ENCODE measurements around the gene KATNAL2.

The KATNAL2 gene, protein sequence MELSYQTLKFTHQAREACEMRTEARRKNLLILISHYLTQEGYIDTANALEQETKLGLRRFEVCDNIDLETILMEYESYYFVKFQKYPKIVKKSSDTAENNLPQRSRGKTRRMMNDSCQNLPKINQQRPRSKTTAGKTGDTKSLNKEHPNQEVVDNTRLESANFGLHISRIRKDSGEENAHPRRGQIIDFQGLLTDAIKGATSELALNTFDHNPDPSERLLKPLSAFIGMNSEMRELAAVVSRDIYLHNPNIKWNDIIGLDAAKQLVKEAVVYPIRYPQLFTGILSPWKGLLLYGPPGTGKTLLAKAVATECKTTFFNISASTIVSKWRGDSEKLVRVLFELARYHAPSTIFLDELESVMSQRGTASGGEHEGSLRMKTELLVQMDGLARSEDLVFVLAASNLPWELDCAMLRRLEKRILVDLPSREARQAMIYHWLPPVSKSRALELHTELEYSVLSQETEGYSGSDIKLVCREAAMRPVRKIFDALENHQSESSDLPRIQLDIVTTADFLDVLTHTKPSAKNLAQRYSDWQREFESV

DNA sequence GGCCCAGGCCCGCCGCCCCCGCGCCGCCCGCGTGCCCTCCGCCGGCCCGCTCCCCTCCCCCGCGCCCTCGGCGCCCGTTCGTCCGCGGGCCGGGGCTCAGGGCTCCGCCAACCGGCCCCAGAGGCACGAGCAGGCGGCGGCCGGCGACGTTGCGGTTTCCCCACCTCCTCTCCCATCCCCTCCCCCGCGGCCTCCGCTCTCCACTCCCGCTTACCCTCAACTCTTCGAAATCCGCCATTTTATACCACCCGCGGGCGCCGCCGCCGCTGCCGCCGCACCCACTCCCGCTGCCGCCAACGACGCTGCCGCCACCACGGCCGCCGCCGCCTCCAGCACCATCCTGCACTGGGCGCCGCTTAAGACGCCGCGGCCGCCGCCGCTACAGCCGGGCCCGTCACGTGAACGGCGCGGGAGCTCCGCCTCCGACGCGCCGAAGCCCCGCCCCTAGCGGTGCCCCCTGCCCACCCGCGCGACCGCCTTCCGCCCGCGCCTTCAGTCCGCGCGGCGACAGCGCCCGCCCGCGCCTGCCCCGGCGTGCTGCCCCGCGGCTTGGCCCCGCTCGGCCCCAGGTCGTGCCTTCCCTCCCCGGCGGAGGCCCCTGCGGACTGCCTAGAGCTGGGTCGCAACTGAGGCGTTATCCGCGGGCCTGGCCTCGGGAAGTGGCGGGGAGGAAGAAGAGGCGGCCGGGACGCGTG, at the start of gene KATNAL2, which contains the start of gene PIAS2:
Gene KATNAL2, plus strand, starts transcription at position 495 of the 695 bp plus-strand sequence. CDS start 29,271 bp downstream, outside the sequence.
Gene PIAS2, minus strand, starts transcription at position 400 of the 695 bp plus-strand sequence. Its CDS starts 162 bp downstream, at position 238.
- peak within 1 kb of the TSS; percentile 72 to 91 (median 87) for H3K27ac ChIP-seq
- peak within 1 kb of the TSS; percentile 59 to 82 (median 77) for H3K4me3 ChIP-seq

GRCh38 chr18:46868169-46868921, 49.1 kb upstream of the KATNAL2 start:
- Histone ChIP-seq H3K27ac (peak overlapping the region in 1 of 21 experiments; percentile 49), H3K4me3 (no peak overlapping the region)

DNA sequence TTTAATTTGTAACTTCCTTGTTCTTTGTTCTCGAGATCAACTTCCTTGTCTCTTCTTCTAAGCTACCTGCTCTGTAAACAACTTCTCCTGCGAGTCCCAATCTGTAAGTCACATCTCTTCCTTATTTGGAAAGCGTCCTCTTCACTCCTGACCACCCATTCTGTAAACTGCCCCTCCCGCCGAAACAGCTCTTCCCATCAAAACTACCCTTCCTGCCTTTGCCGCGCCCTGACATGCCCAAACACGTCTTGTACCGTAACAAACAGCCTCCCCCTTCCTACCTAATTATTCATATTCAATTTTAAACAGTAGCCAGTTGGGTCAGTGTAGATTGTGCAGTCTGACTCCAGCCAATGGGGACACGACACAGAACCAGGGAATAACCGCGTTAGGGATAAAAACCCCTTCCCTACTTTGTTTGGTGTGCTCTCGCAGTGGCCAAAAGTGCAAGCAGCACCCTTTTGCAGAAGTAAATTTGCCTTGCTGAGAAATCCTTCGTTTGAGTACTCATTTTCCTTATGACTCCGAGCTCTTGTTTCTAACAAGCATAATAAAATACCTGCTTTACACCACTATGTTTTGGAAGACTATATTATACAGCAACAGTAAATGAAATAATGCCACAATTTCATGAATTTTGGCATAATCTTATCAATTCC, 39.9 kb upstream of the KATNAL2 start:
- Histone ChIP-seq H3K4me3 (no peak overlapping the region), H3K27ac (no peak overlapping the region)

GRCh38 chr18:46883180-46883579, 34.2 kb upstream of the KATNAL2 start:
- Histone ChIP-seq H3K27ac (no peak overlapping the region), H3K4me3 (no peak overlapping the region)

DNA sequence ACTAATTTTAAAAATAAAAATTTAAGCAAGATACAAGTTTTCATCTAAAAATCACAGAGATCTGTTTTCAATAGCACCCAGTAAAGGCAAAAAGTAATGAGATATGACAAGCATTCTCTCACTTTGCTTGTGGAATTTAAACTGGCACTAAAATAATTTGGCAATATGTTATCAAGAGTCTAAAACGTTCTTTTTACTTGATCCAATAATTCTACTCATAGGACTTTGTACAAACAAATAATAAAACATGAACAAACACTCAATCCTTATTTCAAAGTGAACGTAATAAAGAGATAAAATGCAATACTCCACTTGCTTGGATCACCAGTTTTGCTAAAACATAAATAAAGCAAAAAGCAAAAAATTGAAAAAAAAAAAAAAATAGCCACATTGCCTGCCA, 30.5 kb upstream of the KATNAL2 start:
- no peak overlapping the region for H3K27ac ChIP-seq
- H3K4me3 ChIP-seq, result no peak overlapping the region

DNA sequence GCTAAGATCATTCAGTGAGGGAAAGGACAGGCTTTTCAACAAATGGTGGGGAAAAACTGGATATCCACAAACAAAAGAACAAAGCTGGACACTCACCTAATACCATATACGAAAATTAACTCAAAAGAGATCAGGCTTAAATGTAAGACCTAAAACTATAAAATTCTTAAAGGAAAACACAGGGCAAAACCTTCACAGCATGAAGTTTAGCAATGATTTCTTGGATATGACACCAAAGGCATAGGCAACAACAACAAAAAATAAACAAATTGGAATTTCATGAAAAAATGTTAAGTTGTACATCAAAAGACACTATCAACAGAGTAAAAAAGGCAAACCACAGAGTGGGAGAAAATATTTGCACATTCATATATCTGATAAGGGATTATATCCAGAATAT, 28.4 kb upstream of the KATNAL2 start:
- H3K4me3 ChIP-seq, result no peak overlapping the region
- H3K27ac ChIP-seq, result no peak overlapping the region

DNA sequence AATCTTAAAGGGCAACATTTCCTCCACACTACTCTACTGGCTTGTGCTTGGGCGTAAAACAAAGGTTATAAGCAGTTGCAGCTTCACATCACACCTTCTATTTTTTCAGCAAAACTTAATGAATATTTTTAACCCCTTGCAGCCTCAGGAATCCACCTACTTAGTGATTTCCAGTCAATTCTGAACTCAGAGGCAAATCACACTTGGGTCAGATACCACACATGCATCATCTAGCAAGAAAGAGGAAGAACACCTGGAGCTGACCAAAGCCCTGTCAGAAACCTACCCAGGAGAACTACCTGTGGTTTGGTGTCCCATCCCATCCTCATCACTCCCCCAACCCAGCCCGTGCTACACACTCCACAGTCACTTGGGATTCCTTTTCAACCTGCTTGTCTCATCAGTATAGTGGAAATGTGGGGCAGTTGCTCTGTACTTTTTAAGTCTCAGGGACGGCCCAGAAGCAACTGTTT, 25.6 kb upstream of the KATNAL2 start:
- H3K4me3 ChIP-seq, result no peak overlapping the region
- no peak overlapping the region for H3K27ac ChIP-seq

GRCh38 chr18:46892842-46893241, 24.6 kb upstream of the KATNAL2 start:
- no peak overlapping the region for H3K27ac ChIP-seq
- H3K4me3 ChIP-seq, result no peak overlapping the region

DNA sequence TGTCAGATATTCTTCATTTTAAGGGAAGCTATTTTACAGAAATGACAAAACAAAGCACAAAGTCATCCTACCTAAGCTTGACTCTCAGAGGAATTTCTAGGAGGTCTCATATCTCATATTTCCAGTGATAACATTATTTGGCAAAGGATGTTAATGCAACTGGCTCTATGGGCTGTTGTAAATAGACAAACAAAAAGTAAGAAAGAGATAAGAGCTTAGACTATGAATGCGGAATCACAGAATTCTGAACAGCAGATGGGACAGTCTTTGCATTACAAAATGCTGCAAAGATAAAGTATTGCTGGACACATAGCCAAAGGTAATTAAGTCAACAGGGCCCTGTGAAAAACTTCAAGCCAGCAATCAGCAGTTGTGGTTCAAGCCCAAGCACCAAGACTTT, 24.0 kb upstream of the KATNAL2 start:
- Histone ChIP-seq H3K4me3 (no peak overlapping the region), H3K27ac (no peak overlapping the region)

DNA sequence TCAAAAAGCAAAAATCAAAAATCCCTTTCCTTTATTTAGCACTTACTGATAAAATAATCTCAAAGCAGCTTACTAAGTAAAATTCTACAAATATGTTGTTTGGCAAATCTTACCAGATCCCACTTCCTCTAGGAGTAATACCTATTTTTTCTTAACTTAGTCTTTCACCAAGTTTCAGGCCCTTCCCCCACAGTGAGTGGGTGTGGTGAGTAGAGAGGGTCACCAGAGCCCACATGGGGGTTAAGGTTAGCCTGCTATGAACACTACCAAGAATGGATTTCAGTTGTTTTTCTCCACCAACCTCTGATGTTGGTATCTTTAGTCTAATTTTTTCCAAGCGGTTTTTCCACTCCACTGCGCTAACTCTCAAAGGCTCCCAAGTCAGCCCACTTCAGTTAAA, 23.3 kb upstream of the KATNAL2 start:
- no peak overlapping the region for H3K4me3 ChIP-seq
- no peak overlapping the region for H3K27ac ChIP-seq

- Histone ChIP-seq H3K4me3 (no peak overlapping the region), H3K27ac (no peak overlapping the region)
These were observed 18.0 kb upstream of the KATNAL2 start for GRCh38 chr18:46899274-46899948.

GRCh38 chr18:46903406-46903805, 14.0 kb upstream of the KATNAL2 start:
- H3K27ac ChIP-seq, result no peak overlapping the region
- H3K4me3 ChIP-seq, result no peak overlapping the region

DNA sequence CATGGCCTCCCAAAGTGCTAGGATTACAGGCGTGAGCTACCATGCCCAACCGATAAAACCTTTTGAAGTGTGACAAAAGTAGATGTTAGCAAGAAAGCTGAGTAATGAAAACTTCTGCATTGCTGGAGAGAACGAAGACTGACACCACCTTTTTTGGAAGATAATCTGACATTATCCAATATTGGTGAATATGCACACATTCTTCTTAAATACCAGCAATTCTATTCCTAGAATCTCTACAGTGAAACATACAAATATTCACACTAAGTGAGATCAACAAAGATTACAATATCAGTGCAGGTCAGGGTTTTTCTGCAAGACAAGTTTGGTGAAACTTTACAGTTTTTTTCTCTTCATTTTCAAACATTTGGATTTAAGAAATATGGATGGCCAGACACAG, 7.9 kb upstream of the KATNAL2 start:
- Histone ChIP-seq H3K4me3 (no peak overlapping the region), H3K27ac (no peak overlapping the region)

DNA sequence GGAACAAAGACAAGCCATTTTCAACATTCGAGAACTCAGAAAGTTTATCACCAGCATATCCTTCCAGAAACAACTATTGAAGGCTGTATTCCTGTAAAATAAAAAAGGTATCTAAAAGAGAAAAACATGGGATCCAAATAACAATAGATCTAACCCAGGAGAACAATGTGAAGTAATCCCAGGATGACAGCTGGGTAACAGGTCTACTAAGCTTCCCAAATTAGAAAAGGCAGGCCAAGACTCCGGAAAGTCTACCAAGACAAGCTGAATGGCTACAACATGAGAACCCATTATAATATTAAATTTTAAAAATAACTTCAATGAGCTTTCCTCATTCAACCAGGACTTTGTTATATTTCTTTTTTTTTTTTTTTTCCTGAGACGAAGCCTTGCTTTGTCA, 6.5 kb upstream of the KATNAL2 start:
- no peak overlapping the region for H3K27ac ChIP-seq

DNA sequence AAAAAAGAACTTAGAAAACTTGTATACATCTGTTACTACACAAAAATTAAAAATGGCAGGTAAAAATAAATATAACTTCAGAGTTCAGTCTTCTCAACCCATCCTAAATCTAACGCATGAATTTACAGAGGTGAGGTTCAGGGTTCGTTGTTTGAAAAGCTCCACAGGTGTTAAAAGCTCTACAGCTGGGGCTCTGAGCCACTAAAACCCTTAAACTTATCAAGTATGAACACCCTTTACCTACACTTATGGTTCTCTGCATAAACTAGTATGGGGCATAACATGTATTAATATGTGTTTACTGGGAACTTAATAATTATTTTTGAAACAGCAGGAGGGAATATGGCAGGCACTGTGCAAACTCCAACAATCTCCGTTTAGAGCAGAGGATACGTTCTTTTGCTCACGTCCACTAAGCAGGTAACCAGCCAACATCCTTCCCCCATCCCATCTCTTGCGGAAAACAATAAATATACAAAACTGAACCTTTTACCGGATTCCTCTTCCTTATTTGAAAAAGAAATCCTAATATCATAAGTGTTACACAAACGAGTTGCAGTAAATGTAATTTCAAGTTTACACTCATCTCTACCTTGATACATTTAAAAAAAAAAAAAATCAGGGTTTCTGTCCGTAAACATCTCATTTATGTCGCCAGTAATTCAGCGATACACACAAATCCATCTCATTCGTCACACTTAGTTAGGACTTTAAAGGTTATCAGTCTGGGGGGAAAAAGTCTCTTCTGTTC, 1.4 kb upstream of the KATNAL2 start:
- Histone ChIP-seq H3K27ac (peak overlapping the region in 12 of 21 experiments; percentile 78 to 91 (median 88)), H3K4me3 (peak overlapping the region; percentile 59 to 82 (median 77))

More for the DNA sequence above, 6.5 kb upstream of the KATNAL2 start:
- H3K4me3 ChIP-seq, result no peak overlapping the region

- Histone ChIP-seq H3K27ac (peak overlapping the region; percentile 72 to 91 (median 87)), H3K4me3 (peak overlapping the region; percentile 59 to 82 (median 77))
These were observed 773 bp upstream of the KATNAL2 start for GRCh38 chr18:46916551-46917107.

GRCh38 chr18:46917803-46918600, 600 bp downstream of the KATNAL2 start:
- peak overlapping the region; percentile 72 to 91 (median 87) for H3K27ac ChIP-seq
- peak overlapping the region; percentile 59 to 82 (median 77) for H3K4me3 ChIP-seq
